Occipital lobe (tissue), 2 donors: ENCODE measurements around the gene COL4A1. TPM values are rescaled to one million over a fixed set of nuclear protein-coding genes. Genes with fewer than 3 reads are reported as not detected.

Experiments
- DNase-seq: peaks from one replicate; lab custom pipeline; 2025; lab: John Stamatoyannopoulos, UW
- total RNA-seq: library from RNA; depleted of rRNA; stranded (reverse); fragments of >200 nt; gene quantifications from one replicate; pipeline ENCODE4 v1.2.3, GENCODE V29; 2014

COL4A1 gene
- total RNA-seq: 67.8 TPM

DNA sequence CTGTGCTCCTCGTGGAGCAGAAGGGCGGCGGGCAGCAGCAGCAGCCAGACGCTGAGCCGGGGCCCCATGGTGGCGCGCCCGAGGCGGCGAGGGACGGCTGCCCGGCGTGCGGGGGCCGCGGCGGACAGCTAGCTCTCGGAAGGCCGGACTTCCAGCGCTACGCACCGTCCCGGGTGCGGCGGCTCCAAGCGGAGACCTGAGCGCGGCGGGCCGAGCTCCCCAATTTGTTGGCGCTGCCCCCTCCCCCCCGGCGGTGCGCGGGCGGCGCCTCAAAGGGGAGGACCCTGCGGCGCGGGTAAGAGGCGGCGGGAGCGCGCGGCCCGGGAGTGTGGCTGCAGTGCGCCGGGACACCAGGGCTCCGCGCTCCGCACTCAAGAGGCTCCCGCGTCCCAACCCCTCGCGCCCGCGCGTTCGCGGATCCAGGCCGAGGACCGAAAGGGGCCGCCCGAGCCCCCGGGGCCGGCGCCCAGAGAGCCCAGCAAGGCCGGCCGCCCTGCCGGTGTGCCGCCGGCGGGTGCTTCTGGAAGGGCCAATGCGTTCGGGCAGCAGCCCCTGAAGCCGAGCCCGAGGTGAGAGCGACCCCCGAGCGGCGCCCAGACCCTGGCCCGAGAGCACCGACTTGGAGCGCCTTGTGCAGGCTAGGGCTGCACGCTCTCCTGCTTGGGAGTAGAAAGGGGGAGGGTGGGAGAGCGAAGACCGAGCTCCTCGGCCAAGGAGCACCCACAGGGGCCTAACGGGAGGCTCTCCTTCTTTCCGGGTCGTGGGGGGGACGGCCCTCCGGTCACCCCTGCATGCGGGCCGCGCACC is at the start of gene COL4A1, which contains the start of gene COL4A2:
Gene COL4A1 (minus strand): TSS at position 198 of the 807 bp plus-strand sequence. CDS start 130 bp downstream, at position 68.
Gene COL4A2 (plus strand): TSS at position 325 of the 807 bp plus-strand sequence. CDS start 620 bp downstream, outside the sequence.
- peak; percentile 24 for DNase-seq

DNA sequence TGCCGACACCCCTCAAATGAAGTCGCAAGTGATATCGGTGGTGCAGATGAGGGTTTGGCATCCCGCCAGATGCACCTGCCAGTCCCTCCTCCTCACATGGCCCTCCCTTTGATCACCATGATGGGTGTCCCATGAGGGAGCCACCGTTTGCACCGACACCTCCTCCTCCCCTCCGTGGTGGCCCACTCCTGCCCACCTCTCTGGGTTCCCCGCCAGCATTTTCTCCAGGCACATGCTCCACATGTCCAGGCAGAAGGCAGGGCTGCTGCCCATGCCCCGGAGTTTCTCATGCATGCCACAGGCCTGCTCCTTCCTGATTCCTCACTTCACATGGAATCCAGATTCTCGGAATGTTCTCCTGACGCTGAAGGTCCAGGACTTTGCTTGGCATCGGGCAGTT is 49.4 kb upstream of the COL4A1 start:
- no peak for DNase-seq

DNA sequence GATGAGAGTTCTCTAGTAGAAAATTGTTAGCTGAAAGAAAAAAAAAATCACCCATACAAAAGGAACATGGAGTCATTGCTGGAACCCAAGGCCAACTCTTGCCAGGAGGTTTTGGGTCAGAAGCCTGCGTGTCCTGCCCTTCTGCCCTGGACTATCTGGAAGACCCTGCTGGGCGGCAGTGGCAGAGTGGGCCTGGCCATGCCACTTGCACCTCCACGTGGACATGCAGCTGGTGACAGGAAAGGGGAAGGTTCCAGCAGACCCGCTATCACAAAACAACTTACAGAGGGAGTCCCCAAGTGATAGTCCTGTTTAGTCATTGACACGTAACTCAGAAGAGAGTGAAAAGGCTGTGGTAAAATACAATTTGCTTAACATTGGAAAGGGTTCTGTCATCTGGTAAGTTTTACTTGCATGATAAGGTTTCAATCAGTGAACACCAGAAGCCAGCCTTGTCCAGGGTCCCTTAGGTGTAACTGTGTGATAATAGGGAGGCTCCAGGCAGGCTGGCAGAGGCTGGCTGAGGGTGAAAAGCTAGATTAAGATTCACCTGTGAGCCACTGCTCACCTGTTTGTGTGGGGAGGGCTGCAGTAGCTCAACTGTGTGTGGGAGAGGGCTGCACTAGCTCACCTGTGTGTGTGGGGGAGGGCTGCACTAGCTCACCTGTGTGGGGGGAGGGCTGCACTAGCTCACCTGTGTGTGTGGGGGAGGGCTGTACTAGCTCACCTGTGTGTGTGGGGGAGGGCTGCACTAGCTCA is 47.9 kb upstream of the COL4A1 start:
- DNase-seq: no peak

DNA sequence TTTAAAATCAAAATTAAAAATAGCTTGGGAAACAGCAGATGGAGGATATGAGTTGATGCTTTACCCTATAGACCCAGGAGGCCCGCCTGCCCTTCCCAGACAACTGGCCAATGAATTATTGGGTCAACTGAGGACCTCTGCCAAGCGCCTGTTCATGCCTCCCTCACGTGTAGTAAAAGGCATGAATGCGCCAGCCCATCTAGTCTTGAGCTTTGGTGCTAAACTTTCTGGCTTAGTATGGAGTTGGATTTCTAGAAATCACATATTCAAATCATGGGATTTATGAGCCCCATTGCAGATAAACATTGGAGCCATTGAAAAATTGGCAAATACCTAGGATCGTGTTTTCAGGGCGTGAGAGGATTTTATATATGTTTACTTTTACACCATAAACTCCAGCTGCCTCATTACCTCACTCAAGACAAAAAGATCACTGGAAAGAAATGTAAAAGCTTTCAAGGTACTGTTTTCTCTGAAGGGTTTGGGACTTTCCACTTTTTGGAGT is 47.2 kb upstream of the COL4A1 start:
- no peak for DNase-seq

DNA sequence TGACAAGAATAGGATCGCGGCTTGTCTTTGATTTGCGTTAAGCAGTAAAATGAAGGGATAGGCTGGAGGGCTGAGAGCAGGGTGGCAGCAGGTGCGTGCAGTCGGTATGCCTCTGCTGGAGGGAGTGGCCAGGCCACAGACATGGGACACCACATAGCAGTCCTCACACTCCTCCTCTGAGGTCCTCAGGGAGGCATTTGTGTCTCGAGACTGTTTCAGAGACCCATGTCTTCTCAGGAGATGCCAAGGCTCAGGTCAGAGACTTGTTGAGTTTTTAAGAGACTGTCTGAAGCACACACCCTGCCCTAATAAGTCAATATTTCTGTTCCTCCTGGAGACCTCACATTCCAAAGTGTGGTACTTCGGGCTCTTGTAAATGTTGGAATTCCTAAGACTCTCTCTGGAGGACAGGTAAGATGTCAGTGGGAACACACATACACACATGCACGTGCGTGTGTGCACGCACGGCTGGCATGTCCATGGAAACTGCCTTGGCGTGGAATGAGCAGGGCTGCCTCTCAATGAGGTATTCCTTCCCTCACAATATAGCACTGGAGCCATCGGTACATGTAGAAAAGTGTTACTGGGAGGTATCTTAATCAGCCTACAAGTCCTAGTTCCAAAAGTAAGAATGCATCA is 46.5 kb upstream of the COL4A1 start:
- DNase-seq: no peak

DNA sequence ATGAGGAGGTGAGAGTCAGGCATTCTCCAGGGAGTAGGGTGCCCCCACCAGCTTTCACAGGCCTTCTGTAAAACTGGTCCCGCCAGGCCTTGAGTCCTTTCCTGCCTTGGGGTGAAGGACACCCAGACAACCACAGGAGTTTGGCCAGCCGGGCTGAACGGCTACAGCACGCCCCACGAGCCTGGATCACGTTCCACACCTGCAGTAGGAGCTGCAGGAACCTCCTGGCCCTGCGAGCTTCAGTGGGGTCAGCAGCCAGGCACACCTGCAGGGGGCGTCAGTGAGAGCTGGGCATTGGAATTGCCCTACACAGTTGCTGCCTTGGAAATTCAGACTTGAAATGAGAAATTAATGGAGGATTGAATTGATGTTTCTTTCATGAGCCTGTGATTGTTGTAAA is 45.8 kb upstream of the COL4A1 start:
- no peak for DNase-seq

DNA sequence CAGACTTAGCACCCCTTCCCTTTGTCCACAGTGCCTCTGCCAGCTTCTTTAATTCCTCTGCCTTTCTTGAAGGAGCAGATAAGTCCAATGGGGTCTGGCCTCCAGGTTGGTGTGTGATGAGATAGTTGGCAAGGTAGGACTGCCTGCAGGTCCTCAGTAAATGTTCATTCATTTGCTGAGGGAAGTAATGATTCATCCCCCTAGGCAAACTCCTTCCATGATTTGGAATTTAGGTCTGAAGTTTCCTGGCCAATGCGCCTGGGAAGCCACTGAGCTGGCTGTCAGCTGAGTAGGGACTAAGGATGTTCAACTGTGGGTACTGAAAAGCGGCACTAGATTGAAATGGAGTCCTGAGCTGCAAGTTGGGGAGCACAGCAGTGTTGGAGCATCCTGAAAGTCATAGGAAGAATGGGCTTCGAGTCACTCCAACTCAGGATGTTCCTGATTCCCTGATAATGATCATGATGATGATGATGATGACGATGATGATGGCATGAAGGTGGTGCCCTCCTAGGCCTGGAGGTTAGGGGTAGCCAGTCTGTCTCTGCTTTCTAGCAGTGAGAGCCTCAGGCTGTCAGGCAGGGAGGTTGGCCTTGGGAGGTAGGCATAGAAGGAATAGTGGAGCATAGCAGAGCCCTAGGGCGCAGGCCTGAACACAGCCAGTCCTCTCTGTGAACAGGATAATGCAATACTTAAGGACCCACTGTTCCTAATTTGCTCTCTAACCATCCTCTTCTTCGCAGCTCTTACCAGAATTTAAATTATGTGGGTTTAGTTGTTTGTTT is 44.9 kb upstream of the COL4A1 start:
- DNase-seq: no peak

DNA sequence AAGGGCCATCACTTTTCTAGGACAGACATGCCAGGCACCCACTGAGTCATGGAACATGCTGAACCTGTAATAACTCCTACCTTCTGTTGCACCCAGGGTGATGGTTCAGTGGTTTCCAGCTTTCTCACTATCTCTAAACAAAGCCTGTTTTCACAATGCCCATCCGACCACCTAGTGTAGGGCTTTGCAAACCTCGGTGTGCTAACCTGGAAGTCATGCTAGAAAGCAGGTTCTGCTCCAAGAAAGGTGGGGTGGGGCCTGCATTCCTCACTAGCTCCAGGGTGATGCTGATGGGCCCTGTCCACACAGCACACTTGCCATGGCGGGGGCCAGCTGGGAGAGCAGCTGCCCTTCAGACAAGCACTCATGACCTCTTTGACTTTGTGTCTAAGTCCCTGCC is 43.6 kb upstream of the COL4A1 start:
- DNase-seq: no peak

DNA sequence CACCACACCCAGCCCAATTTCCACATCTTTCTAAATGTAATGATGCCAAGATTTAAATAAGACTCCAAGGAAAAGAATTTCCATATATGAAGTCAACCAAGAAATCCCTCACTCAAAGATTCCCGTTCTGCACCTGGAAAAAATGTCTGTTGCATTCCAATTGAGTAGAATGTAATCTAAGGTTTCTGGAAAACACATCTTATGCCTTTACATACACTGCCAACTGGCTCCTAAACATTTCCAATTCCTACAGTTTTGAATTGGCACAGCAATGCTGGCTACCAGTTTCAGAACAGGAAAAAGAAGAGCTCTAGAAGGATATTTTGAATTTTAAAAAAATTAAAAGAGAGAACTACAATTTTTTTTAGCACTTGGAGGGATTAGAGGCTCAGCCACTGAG is 43.1 kb upstream of the COL4A1 start:
- DNase-seq: no peak

DNA sequence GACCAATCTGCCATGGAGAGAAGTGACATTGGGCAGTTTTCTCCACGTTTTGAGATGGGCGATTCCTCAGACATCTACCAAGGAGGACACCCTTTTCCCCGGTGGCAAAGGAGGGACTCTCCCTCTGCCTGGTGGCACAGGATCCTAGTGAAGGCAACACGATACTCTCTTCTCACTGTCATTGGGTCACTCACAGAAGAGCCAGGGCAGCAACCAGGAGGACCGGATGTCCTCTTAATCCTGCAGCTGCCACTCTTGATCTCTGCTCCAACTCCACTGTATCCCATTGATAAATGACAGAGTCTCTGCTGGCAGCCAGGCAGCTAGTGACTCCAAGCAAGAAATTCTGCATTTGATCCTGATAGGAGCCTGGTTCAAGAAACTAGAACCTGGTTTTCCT is 42.3 kb upstream of the COL4A1 start:
- no peak for DNase-seq

DNA sequence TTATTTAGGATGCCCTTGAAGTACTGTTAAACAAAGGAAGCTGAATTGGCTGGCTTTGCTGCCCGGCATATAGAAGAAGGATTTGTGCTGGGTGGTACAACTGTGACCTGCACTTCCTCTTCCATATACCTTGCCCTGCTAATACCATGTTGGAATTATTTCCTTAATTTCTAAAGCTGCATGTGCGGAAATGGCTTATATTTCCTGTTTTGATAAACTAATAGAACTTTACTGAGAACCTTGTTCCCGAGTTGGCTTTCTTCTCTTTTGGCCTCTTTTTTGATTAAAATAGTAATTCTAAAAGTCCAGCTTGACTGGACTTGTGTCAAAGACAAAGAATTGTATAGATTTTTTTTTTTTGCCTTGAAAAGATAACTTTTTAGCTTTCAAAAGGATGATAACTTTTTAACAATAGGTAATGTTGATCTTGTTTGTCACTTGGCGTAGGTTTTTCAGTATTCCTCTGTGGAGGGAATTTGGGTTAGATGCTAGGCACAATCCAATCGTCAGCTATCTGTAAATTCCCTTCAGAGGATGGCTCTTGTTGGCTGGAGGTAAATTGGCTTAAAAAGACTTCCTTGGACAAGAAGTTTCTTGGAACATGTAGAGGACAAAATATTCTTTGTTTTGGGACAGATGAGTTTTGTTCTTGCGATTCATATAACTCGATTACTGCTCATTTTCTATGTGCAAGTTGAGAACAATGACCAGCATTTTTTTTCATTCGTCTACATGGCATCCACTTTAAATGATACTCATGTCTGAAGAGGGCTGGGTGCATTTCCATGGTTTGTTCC is 41.5 kb upstream of the COL4A1 start:
- DNase-seq: no peak

DNA sequence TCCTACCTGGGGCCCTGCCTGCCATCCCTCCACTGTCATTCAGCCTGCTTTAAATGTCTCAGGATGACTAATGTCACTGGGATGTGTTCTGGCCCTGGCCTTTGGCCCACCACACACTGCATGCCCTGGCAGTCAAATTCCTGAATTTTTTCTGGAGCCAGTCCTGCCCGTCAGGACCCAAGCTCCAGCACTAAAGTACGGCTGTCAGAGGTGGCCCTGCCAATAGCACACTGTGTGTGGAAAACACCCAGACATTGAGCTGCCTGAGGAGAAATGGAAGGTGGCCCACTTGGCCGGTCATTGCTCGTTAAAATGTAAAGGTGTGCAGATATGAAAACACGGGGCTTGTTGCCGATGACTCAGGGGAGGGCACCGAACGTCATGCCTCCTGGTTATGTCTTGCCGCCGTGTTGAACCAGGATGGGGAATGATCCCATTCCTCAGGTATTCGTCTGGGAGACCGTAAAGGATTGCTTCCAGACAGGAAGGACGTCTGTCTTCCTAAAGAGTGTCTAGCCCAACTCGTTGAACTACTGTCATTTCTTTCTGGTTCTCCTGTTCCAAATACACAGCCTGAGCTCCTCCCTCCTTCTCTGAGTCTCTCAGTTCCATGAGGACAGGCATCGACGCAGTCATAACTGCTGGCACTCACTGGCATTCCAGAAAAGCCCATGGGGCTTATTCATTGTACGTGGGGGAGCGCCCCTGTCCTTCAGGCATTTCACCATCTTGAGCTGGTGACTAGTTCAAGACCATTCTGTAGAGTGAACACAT is 40.8 kb upstream of the COL4A1 start:
- DNase-seq: no peak

DNA sequence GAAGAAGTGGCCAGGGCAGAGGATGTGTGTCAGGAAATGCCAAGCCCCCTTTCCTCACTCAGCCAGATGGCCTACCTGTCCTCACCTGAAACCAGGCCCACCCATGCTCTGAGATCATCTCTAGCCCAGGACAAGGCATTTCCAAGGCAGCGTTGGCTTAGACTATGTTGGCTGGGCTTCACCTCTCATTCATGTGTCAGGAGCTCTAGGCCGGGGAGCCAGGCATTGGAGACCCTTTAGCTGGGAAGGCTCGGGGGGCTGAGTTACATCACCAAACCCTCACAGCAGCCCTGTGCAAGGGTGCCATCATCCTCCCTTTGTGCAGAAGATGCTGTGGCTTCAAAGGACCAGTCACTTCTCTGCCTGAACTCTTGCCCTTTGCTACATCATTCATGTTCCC is 40.1 kb upstream of the COL4A1 start:
- no peak for DNase-seq

DNA sequence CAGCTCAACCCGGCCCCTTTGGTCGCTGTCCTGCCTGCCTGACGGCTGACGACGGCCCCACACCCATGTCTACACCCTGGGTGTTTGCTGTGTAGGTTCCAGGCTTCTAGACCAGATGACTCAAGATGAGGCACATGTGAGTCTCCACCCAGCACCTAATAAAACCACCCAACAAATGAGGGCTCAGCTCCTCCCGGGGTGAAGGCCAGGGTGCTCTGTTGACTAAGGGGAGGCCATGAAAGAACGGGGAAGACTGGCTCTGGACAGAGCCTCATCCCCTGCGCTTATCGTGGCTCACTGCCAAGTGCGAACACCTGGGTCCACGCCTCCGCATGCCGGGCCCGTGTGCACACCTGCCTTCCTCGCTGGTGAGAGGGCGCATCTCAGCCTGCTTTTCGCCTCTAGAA is 39.7 kb upstream of the COL4A1 start:
- DNase-seq: no peak

DNA sequence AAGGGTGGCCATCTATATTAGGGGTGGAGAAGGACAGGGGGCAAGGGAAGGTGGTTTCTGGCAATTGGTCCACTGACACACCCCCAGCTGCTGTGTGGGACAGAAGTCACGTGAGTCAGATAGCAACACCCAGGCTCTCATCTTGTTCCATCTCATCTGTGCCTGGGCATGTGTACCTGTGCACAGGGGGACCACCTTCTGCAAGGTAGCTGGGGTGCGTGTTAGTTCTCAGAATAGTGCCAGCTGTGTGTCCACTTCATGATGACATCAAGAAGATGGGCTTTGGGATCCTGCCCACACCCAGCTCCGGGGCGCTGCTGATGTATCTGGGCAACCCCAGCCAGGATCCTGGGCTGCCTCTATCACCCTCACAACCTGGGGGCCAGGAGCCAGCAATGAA is 38.7 kb upstream of the COL4A1 start:
- DNase-seq: no peak

DNA sequence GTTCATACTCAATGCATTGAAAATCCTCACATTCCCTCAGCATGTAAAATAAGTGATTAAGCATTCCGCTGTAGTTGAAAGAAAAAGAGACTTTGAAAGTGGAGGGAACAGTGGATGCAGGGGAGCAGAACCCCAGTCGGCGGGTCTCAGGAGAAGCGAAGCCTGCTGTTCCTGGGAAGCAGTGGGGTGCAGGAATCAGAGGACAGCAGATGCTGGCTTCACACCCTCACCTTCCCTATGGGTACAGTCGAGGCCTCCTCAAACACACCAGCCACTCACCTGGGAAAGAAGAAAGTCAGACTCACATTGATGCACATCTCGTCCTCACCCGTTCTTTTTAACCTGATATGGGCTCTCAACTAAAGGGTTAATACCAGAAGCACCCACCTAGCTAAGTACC is 38.3 kb upstream of the COL4A1 start:
- no peak for DNase-seq

DNA sequence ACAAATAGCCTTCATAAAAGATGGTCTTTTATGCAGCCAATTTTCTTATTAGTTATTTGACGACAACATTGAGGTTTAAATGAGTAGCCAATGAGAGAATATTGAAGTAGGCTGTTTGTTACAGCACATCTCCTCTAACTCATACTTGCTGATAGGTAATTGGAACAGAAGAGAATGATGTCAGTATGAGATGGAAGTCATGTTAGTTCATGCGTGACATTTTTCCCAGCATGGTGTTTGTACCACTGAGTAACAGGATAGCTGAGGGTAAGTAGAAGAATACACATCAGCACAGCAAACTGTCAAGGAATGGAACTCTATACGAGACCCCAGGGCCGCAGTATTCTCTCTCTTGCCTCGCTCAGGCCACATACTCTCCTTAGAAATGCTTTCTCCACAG is 37.4 kb upstream of the COL4A1 start:
- no peak for DNase-seq

DNA sequence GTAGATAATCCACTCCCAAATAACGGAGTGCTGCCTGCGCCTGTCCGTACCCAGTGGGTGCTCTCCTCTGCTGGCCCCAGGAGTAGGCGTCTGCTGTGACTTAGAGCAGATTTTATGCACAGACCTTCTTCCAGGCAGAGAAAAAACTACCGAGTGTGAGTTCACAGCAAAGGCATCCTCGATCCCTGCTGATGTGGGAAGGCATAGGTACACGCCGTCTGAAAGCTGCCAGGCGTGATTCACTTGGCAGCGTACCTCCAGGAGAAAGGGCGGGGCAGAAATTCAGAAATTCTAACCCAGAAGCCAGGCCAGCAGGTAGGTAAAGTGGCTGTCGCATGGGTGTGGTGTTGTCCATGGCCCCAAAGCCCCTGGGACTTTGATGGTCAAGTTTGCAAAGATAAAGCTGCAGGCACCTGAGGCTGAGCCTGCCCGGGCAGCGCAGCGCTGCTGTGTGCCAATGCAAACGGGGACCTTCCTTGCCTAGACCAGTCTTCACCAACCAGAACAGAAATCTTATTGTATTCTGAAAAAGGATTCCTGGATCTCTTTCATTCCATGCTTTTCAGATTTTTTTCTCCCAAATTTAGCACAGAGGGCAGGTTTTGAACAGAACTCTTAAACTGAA is 36.4 kb upstream of the COL4A1 start:
- no peak for DNase-seq

DNA sequence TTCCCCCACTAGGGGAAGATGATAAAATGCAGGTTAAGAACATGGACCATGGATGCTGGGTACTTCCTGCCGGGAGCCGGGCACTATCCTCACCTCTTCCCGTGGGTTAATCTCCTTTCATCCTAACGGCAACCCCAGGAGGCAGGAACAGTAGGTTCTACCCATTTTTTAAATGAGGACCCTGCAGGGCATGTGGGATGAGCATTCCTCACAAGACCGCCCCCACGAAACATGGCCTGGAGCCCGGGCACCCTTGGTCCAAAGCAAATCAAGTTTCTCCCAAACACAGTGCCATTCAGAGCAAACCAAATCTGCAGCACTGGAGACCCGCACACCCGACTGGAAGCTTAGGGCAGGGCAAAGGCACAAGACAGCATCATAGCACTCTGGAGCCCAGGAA is 35.5 kb upstream of the COL4A1 start:
- DNase-seq: no peak
